ENCODE results near the gene SEC24B. TPM values are rescaled to one million over a fixed set of nuclear protein-coding genes. Genes with fewer than 3 reads are reported as not detected.

SEC24B gene
- total RNA-seq: 10 to 100 TPM; 42.5 to 48.6 TPM
- 36.3 TPM for polyA plus RNA-seq (2013, experiment 1 of 2)
- polyA plus RNA-seq (2013, experiment 2 of 2): 34.6 TPM
- long read RNA-seq, experiment 1, full-length matches to known transcripts: 3 of 26 reads
- long read RNA-seq, experiment 1, partial matches to known transcripts: 16 of 26 reads
- long read RNA-seq, experiment 1, other reads (novel, unspliced or antisense): 7 of 26 reads
- long read RNA-seq, experiment 2, full-length matches to known transcripts: 34 of 92 reads
- long read RNA-seq, experiment 2, partial matches to known transcripts: 6 of 92 reads
- long read RNA-seq, experiment 2, other reads (novel, unspliced or antisense): 52 of 92 reads
- long read RNA-seq, experiment 3, full-length matches to known transcripts: 38 of 95 reads
- long read RNA-seq, experiment 3, partial matches to known transcripts: 21 of 95 reads
- long read RNA-seq, experiment 3, other reads (novel, unspliced or antisense): 36 of 95 reads
- long read RNA-seq, experiment 4, partial matches to known transcripts: 5 of 7 reads
- long read RNA-seq, experiment 4, other reads (novel, unspliced or antisense): 2 of 7 reads

DNA sequence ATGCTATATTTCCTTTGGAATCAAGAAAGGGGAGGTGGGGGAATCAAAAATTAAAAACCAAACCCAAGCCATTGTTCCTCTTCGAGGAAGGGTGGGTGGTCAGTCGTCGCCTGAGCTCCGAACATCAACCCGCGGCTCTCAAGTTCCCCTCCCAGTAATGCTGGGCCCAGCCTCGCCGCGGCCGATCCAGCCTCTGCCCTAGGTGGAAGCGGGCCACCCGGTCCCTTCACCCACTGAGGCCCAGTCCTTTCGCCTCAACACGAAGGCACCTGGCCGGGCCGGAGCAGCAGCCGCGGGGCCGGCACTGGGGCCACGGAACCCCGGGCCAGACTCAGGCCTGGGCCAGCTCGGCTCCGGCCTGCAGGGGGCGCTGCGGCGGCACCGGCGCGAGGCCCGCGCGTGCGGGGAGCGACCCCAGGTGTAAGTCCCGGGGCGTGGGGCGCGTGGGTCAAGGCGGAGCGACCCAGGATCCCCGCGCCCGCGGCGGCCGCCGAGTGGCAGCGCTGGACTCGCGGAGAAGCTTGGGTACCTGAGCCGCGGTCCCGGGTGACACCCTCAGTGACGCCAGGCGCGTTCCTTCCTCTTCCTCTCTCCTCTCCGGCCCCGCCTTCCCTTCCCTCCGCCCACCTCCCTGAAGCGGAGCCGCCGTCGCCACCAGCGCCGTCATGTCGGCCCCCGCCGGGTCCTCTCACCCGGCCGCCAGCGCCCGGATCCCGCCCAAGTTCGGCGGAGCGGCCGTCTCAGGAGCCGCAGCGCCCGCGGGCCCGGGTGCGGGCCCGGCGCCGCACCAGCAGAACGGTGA lies at the start of gene SEC24B:
SEC24B (plus strand) TSS at position 611 of the 802 bp plus-strand sequence; CDS start at position 666, 55 bp downstream.
- H3K36me3 Mint-ChIP-seq (ENCODE audit: low read depth): peaks cover 10% of the 10 kb centered on the region
- TF ChIP-seq CTCF (conservative IDR thresholded peaks at IDR 0.05): peak; percentile 100
- Histone ChIP-seq H3K36me3 (ENCODE audit: control insufficient read depth, insufficient read depth, low read length) (peaks cover 9% of the 10 kb centered on the region), H3K4me3 (ENCODE audit: low read length) (peak within 1 kb of the TSS; percentile 99), H3K9ac (ENCODE audit: extremely low read depth, low read length, poor library complexity, severe bottlenecking) (peak within 1 kb of the TSS; percentile 85), H3K4me1 (ENCODE audit: control insufficient read depth, insufficient read depth, low read length) (peaks cover 3% of the 10 kb centered on the region), H3K27ac (ENCODE audit: low read depth, low read length) (peak within 1 kb of the TSS; percentile 77), H3K27me3 (ENCODE audit: control insufficient read depth, insufficient read depth, low read length, poor library complexity, severe bottlenecking) (no peaks in the 10 kb centered on the region), H3K9me3 (ENCODE audit: control insufficient read depth, low read length) (no peaks in the 10 kb centered on the region)
- no peaks in the 10 kb centered on the region for H3K9me3 Mint-ChIP-seq
- H3K4me1 Mint-ChIP-seq: peaks cover 43% of the 10 kb centered on the region
- peak within 1 kb of the TSS; percentile 92 for H3K27ac Mint-ChIP-seq
- H3K27me3 Mint-ChIP-seq (ENCODE audit: insufficient read depth): no peaks in the 10 kb centered on the region
- peak; percentile 94 for DNase-seq
- H3K4me3 Mint-ChIP-seq: peak within 1 kb of the TSS; percentile 84
- WGBS, 2 experiments (ENCODE audit: insufficient coverage in 1 of 2, insufficient read length in 1 of 2): 0% methylated on average over 4 to 87 of the region's 87 CpGs

DNA sequence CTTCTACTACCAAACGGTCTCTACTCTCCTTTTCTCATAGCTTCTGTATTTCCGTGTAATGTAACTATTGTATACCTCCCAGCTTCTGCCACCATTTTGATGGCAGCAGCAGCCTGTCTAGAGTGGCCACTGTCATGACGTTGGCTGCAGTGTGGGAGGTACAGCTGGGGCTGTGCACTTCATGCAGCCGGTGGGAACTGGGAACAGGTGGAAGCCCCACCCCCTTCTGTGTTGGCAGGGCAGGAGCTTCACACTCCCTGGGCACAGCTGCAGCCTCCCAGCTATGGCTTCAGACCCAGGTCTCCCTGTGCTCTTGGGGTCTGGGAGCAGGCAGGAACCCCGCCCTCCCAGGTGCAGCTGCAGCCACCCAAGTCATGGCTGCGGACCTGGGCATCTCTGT lies 49.8 kb upstream of the SEC24B start:
- Histone ChIP-seq H3K27ac (ENCODE audit: low read depth, low read length) (no peak overlapping the region), H3K4me1 (ENCODE audit: control insufficient read depth, insufficient read depth, low read length) (no peaks in the 10 kb centered on the region), H3K9ac (ENCODE audit: extremely low read depth, low read length, poor library complexity, severe bottlenecking) (no peak overlapping the region), H3K36me3 (ENCODE audit: control insufficient read depth, insufficient read depth, low read length) (no peaks in the 10 kb centered on the region), H3K27me3 (ENCODE audit: control insufficient read depth, insufficient read depth, low read length, poor library complexity, severe bottlenecking) (no peaks in the 10 kb centered on the region), H3K9me3 (ENCODE audit: control insufficient read depth, low read length) (no peaks in the 10 kb centered on the region), H3K4me3 (ENCODE audit: low read length) (no peak overlapping the region)
- no peak for TF ChIP-seq CTCF (conservative IDR thresholded peaks at IDR 0.05)
- DNase-seq: no peak
- H3K27ac Mint-ChIP-seq: no peak overlapping the region
- H3K4me3 Mint-ChIP-seq: no peak overlapping the region
- H3K27me3 Mint-ChIP-seq (ENCODE audit: insufficient read depth): no peaks in the 10 kb centered on the region
- H3K9me3 Mint-ChIP-seq: no peaks in the 10 kb centered on the region
- H3K36me3 Mint-ChIP-seq (ENCODE audit: low read depth): no peaks in the 10 kb centered on the region
- 86 to 92% methylated on average over 1 to 6 of the region's 6 CpGs for WGBS, 2 experiments (ENCODE audit: insufficient coverage in 1 of 2, insufficient read length in 1 of 2)
- peaks cover 12% of the 10 kb centered on the region for H3K4me1 Mint-ChIP-seq

DNA sequence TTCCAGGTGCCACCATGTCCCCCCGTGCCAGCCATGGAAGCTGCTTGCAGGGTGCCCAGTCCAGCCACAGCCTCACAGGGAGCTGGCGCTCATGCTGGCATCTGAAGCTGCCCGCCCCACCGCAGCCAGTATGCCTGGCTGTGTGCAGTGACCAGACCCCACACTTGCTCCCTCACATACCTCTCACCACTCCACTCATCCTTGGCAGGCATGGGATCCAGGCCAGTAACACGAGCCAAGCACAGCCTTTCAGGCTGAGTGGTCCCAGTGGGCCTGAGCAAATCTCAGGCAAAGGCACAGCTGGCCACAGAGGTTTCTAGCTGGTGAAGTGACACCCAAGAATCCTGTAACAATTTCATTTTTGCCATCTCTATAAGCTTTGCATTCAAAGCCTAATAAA lies 48.4 kb upstream of the SEC24B start:
- no peak for TF ChIP-seq CTCF (conservative IDR thresholded peaks at IDR 0.05)
- Histone ChIP-seq H3K9me3 (ENCODE audit: control insufficient read depth, low read length) (no peaks in the 10 kb centered on the region), H3K4me3 (ENCODE audit: low read length) (no peak overlapping the region), H3K27ac (ENCODE audit: low read depth, low read length) (no peak overlapping the region), H3K27me3 (ENCODE audit: control insufficient read depth, insufficient read depth, low read length, poor library complexity, severe bottlenecking) (no peaks in the 10 kb centered on the region), H3K36me3 (ENCODE audit: control insufficient read depth, insufficient read depth, low read length) (no peaks in the 10 kb centered on the region), H3K9ac (ENCODE audit: extremely low read depth, low read length, poor library complexity, severe bottlenecking) (no peak overlapping the region), H3K4me1 (ENCODE audit: control insufficient read depth, insufficient read depth, low read length) (no peaks in the 10 kb centered on the region)
- no peak for DNase-seq
- 92 to 100% methylated on average over 1 to 5 of the region's 5 CpGs for WGBS, 2 experiments (ENCODE audit: insufficient coverage in 1 of 2, insufficient read length in 1 of 2)
- Mint-ChIP-seq H3K4me3 (no peak overlapping the region), H3K36me3 (ENCODE audit: low read depth) (no peaks in the 10 kb centered on the region), H3K27ac (no peak overlapping the region), H3K4me1 (peaks cover 26% of the 10 kb centered on the region), H3K9me3 (no peaks in the 10 kb centered on the region), H3K27me3 (ENCODE audit: insufficient read depth) (no peaks in the 10 kb centered on the region)

All from endodermal cell (in vitro differentiated cells).